Measurements from ENCODE around the gene TSEN15.
A peak's percentile ranks its signal among the peaks of the same experiment; 100 is the strongest.

TSEN15 gene

DNA sequence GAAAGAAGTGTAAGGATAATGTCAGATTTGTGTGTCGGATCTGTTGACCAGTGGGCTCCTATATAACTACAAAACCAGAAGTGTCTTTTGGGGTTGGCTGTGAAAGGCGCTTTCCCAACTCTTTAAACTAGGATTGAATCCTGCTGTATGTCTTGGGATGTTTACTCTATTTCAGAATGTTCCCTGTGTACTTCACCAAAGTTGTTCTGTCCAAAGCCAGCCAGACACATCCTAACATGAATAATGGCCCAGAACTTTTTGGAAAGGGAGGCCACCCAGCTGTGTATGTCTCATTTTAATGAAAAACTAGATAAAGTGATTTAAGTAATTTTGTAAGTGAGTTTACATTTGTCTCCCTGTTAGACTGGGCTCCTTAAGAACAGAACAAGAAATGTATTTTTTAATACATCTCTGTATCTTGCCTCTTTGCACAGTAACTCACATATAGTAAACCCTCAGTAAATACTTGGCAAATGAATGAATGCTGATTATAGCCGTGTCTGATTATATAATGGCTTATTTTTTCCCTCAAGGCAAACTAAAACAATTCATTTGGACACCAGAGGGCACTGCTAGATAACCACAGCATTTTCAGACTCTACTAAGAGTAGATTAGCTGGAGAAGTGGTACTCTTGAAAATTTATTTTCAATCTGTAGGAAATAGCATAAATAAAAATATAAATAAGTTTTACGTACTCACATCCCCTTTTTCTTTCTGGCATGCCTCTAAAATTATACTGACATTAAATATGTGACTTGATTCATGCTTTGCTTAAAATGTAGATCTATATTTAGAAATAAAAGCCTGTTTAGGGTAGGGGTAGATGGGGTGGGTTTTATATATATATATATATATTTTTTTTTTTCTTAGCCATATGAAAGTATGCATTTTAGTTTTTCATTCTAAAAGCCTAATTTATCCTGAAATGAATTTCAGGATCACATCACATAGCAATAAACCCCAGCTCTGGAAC, 23.8 kb downstream of the TSEN15 start:
- TF ChIP-seq, protein P1, sequence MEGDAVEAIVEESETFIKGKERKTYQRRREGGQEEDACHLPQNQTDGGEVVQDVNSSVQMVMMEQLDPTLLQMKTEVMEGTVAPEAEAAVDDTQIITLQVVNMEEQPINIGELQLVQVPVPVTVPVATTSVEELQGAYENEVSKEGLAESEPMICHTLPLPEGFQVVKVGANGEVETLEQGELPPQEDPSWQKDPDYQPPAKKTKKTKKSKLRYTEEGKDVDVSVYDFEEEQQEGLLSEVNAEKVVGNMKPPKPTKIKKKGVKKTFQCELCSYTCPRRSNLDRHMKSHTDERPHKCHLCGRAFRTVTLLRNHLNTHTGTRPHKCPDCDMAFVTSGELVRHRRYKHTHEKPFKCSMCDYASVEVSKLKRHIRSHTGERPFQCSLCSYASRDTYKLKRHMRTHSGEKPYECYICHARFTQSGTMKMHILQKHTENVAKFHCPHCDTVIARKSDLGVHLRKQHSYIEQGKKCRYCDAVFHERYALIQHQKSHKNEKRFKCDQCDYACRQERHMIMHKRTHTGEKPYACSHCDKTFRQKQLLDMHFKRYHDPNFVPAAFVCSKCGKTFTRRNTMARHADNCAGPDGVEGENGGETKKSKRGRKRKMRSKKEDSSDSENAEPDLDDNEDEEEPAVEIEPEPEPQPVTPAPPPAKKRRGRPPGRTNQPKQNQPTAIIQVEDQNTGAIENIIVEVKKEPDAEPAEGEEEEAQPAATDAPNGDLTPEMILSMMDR (IDR thresholded peaks at IDR 0.05; ENCODE audit: insufficient read depth, low read depth, low read length, missing control alignments) = peak; percentile 63
- peak; percentile 64 for DNase-seq (ENCODE audit: low read depth)
- H3K4me3 ChIP-seq (ENCODE audit: low read length) = no peak overlapping the region

GRCh38 chr1:184078564-184079249, 27.2 kb downstream of the TSEN15 start:
- TF ChIP-seq, protein P1 (IDR thresholded peaks at IDR 0.05; ENCODE audit: insufficient read depth, low read depth, low read length, missing control alignments) = no peak
- no peak overlapping the region for H3K4me3 ChIP-seq (ENCODE audit: low read length)
- DNase-seq (ENCODE audit: low read depth) = no peak

- DNase-seq (ENCODE audit: low read depth) = no peak
- H3K4me3 ChIP-seq (ENCODE audit: low read length) = no peak overlapping the region
- TF ChIP-seq, protein P1 (IDR thresholded peaks at IDR 0.05; ENCODE audit: insufficient read depth, low read depth, low read length, missing control alignments) = no peak
Measured at GRCh38 chr1:184080309-184080708, 28.8 kb downstream of the TSEN15 start.

- no peak for DNase-seq (ENCODE audit: low read depth)
- no peak overlapping the region for H3K4me3 ChIP-seq (ENCODE audit: low read length)
- TF ChIP-seq, protein P1 (IDR thresholded peaks at IDR 0.05; ENCODE audit: insufficient read depth, low read depth, low read length, missing control alignments) = no peak
Measured at GRCh38 chr1:184082541-184083415, 31.2 kb downstream of the TSEN15 start.

DNA sequence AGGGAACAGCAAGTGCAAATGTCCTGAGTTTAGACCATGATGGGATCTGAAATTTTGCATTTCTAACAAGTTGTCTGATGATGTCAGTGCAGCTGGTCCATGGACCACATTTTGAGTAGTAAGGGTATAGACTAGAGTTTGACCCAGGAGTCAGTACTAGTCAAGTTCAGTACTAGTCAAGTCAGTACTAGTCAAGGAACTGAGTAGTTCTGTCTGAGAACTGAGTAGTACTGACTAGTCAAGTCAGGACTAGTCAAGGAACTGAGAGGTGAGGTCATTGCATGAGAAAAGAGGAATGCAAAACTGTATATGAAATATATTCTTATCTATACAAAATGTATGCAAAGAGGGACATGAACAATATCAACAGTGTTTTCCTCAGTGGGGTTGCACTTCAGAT, 34.1 kb downstream of the TSEN15 start:
- H3K4me3 ChIP-seq (ENCODE audit: low read length) = no peak overlapping the region
- peak; percentile 23 for DNase-seq (ENCODE audit: low read depth)
- TF ChIP-seq, protein P1 (IDR thresholded peaks at IDR 0.05; ENCODE audit: insufficient read depth, low read depth, low read length, missing control alignments) = no peak

DNA sequence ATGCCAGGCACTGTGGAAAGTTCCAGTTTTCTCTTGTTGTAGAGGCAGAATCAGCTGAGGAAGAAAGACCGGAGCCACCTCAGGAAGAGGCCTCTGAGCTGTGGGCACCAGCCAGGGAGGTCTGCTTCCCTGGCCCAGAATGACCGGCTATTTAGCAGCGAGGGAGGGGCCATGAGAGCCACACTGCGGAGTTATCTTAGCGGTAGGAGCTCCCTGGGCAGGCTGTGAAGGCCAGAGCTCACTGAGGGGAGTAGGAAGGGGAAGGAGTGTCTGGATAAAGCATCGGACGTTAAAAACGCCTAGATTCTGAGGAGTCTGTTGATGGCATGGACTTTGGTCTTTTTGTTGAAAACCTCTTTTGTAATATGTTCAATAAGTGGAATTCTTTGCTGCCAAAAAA, 36.5 kb downstream of the TSEN15 start:
- H3K4me3 ChIP-seq (ENCODE audit: low read length) = no peak overlapping the region
- TF ChIP-seq, protein P1 (IDR thresholded peaks at IDR 0.05; ENCODE audit: insufficient read depth, low read depth, low read length, missing control alignments) = no peak
- no peak for DNase-seq (ENCODE audit: low read depth)
